HG03442 (cell line): ENCODE measurements around the gene PLXNB3.
"Not testable (repeated sequence)": the region's sequence is repeated elsewhere in the genome, so short reads cannot be mapped to it uniquely, and the experiment has no call there.

Source experiments
- ATAC-seq: cut with Tn5 transposase; IDR thresholded peaks from one replicate; pipeline ENCODE4 v1.9.1; 2021; ENCODE audit warnings: mild to moderate bottlenecking, moderate library complexity; ENCODE audit not compliant: unreplicated experiment

The PLXNB3 gene

DNA sequence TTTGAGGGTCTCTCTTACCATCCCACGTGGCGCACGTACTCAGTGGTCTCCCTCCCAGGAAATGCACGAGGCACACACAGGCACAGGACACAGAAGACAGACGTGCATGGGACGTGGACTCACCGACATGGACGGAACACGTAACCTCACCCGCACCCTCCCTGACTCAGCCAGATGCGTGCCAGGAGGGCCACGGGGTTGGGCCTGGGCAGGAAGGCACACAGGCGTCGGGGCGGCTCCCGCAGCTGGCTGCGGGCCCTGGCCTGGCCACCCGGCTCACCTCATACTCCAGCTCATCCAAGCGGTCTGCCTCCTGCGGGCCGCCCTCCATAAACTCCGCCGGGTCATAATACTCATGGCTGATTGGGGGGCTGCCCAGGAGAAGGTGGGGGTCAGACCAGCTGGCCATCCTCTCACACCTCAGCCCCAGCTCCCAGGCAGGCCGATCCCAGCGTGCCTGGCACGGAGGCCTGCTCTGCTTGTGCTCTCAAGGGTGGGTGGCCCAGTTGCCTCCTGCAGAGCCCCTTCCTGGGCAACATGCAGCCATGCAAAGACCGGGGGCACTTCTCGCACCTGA is 43.0 kb downstream of the PLXNB3 start:
- no peak for ATAC-seq

DNA sequence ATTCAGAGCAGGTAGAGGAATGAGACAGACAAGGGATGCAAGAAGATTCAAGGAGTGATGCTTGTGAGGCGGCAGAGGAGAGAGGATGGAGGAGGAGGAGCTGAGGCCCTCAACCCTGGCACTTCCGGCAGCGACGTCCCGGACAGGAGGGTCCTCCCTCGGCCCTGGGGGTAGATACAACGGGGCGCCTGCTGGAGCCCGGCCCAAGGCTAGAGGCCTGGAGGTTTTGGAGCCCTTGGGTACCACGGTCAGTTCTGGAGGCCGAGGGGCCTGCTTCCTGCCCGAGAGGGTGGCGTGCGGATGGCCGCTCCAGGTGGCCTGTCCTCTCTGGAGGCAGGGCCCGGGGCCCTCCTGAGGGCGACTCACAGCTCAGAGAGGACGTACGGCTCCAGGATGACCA is 43.9 kb downstream of the PLXNB3 start:
- ATAC-seq, result no peak

DNA sequence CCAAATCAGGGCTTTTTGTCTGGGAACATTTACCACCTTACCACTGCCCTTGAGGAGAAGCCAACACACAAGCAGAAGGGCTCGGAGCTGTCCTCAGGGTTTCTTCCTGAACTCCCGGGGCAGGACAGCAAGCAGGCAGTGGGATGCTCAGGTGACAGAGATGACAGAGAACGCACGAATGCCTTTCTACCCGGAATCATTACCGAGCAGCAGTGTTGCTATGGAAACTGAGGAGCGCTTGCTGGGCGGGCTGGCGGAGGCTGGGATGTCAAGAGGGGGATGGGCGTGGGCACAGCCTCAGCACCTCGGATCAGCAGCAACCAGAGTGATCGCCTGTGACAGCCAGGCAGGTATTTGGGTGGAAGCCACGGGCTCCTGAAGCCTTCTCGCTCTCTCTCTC is 48.2 kb downstream of the PLXNB3 start:
- no peak for ATAC-seq

DNA sequence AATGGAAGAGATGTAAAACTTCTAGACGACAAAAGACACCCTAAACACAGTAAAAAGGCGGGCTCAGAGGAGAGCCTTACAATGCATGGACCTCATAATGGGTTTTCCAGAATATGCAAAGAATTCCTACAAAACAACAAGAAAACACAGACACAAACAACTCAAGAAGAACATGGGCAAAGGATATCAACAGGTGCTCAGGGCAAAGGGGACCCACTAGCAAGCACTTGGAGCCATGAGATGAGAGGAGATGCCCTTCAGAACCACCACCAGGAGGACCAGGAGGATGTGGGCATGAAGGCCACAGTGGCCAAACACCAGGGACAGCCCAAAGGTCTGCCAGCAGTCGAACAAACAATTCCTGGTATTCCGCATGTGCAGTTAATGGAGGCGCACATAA is 49.1 kb downstream of the PLXNB3 start:
- ATAC-seq, result no peak

DNA sequence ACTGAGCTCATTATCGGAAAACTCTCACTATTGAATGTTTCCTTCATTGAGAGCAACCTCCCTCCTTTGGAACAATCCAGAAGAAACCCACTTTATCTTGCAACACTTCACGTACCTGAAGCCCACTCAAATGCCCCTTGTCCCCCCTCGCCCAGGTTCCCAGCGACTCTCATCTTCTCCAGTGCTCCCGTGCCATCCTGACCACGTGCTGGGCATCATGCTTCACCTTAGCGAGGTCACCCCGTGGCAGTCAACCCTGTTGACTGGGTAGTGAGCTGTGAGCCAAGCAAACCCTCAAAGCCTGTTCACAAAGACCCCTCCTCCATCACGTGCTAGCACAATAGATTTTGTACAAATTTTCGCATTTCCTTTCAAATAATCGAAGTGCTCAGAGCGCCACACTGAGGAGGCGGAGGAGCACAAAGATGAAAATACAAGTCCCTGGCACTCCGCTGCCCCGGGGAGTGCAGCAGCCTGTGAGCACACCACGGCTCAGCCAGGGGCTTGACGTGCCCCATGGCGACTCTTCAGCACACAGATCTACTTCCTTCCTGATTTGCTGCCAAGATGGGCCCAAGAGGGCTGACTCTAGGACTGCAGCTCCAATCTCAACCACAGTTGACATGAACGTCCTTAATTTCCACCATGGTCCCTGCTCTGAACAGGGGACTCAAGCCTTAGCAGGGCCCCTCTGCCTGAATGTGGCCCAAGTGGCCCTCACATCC is 50.7 kb downstream of the PLXNB3 start:
- ATAC-seq, result no peak

DNA sequence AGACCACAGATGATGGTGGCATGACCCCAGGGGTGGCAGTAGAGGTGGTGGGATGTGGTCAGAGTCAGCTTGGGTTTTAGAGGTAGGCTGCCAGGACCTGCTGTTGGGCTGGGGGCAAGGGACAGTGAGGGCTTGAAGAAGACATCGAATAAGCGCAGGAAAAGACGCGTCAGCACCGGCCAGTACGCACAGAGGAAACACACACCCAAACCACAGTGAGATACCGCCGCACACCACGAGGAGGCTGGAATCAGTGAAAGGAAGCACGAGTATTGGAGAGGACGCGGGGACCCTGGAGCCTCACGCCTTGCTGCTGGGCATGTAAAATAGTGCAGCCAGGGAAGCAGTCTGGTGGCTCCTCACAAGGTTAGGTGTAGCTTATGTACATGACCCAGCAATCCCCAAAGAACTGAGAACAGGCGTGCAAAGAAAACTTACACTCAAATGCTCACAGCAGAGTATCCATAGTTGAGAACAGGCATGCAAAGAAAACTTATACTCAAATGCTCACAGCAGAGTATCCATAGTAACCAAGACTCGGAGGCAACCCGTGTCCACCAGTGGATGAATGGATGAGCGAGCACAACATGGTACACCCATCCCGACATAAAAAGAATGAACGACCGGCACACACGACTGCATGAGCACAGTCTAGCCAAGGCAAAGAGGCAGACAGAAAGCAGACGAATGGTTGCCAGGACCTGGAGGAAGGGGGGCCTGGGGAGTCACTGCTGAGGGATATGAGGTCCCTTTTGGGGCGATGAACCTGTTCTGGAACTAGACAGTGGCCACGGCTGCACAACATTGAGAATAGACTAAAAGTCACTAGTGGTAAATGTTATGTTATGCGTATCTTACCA is 53.0 kb downstream of the PLXNB3 start:
- no peak for ATAC-seq

DNA sequence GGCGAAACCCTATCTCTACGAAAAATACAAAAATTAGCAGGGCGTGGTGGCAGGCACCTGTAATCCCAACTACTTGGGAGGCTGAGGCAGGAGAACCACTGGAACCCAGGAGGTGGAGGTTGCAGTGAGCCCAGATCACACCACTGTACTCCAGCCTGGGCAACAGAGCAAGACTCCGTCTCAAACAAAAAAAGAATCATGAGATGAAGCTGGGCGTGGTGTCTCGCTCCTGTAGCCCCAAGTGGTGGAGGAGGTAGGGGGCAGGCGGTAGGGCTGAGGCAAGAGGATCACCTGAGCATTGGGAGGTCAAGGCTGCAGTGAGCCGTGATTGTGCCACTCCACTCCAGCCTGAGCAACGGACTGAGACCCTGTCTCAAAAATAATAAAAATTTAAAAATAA is 54.0 kb downstream of the PLXNB3 start:
- ATAC-seq, result not testable (repeated sequence)

DNA sequence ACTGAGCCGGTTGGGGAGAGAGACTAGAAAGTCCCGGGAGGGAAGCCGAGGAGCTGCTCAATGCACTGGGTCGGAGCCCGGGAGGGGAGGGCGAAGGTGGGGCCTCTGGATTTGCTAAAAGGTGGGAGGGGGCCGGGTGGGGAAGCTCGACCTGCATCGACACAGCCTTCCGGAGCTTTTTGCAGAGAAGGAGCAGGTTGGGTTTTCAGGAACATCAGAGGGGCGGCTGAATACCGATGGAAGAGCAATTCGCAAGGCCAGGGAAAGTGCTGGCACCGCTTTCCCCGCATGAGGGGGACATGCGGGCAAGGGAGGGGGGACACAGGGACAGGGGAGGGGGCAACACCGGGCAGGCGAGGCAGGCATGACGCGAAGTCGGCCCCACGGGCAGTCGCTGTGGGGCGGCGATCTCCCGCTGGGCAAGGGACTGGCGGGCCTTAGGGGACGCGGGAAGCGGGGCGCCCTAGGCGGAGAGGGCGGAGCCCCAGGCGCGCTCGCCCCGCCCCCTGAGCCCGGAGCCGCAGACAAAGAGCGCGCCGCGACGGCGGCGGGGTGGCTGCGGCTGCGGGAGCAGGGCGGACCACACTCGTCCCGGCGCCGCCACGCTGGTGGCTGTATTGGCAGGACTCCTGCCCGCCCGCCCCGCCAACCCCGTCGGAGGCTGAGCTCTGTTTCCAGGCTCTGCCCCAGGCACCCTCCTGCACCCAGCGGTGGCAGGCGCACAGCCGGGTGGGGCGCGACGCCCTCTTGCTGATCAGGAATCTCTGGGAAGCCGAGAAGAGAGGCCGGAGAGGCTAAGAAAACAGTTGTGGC is 54.7 kb downstream of the PLXNB3 start:
- no peak for ATAC-seq

DNA sequence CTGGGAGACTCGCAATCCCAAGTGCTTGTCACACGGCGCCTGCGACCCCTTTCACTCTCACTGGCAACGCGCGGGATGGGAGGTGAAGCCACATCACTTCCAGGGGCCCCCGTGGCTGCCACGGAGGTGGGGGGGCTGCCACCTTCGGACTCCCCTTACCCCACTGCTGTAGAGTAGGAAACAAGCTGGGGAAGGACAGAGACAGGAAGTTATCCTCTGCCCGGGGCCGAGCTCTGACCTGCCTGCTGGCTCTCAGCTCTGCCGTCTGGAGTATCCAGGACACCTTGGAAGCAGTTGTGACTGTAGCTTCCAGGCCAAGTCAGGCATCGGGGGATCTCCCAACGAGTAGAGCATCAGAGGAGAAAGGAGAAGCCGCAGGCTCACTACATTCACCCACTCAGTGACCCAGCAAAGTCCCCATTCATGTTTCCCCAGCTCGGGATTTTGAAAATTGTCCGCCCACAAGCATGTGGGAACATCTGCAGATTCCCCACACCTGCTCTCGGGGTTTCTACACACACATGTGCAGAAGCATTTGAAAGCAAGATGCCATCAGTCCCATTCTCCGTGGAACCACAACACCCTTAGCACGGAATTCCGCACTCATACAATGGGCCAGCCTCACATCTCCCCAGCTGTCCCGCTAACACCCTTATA is 55.5 kb downstream of the PLXNB3 start:
- no peak for ATAC-seq

DNA sequence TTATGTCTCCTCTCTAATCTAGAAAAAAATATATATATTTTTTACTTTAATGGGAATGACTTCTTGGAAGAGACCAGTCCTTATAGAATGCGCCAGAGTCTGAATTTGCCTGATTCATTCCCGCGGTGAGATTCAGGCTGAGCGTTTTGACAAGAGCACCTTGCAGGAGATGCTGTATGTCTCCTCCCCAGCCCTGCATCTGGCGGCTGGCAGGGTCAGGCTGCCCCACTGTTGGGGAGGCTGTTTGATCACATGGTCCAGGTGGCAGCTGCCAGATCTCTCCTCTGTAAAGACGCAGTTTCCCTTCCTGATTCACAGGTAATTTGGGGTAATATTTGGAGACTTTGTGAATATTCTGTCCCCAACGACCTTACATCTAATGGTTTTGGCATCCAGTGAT is 56.6 kb downstream of the PLXNB3 start:
- no peak for ATAC-seq

DNA sequence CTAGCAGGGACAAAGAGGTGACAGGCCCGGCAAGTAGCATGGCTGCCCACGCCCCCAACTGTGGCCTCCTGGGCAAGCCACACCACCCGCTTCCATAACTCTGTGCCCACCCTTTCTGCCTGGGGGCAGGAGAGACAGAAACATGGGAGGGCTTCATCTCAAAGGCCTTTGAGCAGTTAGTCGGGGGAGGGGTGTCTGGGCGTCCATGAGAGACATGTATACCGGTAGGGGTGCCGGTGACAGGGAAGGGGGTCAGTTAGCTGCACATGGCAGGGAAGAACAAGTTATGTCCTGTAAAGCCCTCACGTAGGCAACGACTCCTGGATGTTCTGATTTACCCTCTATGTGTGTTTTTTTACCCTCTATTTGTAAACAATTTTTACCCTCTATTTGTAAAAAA is 57.0 kb downstream of the PLXNB3 start:
- ATAC-seq, result no peak

DNA sequence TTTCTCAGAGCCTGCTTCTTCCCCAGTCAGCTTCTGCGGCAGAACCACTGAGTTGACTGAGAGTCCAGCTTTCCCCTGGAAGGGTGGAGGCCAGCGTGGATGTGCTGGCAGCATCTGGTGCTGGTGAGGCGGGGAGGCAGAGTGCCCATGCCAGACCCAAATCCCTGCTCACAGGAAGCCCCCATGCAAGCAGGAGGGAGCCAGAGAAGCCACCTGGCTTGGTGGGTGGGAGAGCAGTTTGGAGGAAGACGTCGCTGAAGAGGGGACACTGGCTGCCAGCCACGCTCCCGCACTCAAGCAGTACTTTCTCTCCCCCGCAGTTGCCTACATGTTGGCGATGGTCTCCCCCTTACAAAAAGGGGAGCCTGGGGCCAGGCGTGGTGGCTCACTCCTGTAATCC is 60.3 kb downstream of the PLXNB3 start:
- ATAC-seq, result no peak

DNA sequence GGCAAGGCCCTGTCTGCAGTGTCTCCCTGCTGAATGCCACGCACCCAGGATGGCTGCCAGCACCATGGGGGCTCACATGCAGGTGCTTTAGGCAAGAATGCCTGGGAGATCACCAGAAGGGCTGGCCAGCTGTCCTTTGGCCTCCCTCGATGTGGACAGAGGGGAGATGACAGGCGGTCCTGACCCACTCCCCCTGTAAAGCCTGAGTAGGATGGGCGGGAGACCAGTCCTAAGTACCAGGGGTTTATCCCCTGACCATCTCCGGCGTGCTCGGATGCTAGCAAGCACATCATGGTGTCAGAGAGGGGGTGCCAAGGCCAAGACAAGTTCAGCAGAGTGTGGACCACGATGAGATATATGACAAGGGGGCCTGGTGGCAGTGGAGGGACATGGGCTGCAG is 61.0 kb downstream of the PLXNB3 start:
- ATAC-seq, result no peak
